BE2C (cell line): ENCODE measurements around the gene WNT2.

ENCODE experiments used
- DNase-seq: peaks from one replicate; pipeline ENCODE4 v3.0.0-alpha.2; 2020
- H3K27me3 ChIP-seq: fragments of 250-450 bp; sonication (Bioruptor Pico); 2 replicates; pipeline ENCODE4 v1.5.1; 2020; ENCODE audit warnings: mild to moderate bottlenecking
- H3K36me3 ChIP-seq: fragments of 250-450 bp; sonication (Bioruptor Pico); 2 replicates; pipeline ENCODE4 v1.5.1; 2020; ENCODE audit warnings: mild to moderate bottlenecking
- H3K4me1 ChIP-seq: fragments of 250-450 bp; sonication (Bioruptor Pico); 2 replicates; pipeline ENCODE4 v1.5.1; 2020
- H3K4me3 ChIP-seq: 2 replicates; pipeline ENCODE4 v1.5.1; 2011; ENCODE audit warnings: low read depth, low read length
- H3K9me3 ChIP-seq: fragments of 250-450 bp; sonication (Bioruptor Pico); 2 replicates; pipeline ENCODE4 v1.5.1; 2020
- TF ChIP-seq, protein P1 (sequence below): IDR thresholded peaks from 2 replicates; pipeline ENCODE4 v1.5.1; 2012; ENCODE audit warnings: mild to moderate bottlenecking, low read depth, low read length

Gene WNT2

DNA sequence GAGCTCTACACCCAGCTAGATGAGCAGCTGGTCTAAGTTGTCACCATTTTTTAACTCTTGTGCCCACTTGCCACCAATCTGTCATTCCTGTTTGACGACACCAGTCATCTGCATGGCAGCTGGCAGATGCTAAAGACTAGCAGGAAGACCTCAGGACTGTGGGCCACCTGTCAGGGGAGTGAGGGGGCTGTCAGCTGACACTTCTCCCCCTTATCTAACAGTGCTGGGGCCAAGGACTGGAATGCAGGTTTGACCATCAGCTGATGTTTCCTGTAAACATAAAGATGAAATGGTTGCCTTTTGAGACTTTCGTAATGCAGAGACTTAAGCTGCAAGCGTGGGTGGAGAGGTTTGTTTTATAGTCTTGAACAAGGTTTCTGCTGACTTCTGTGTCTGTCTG lies 93.5 kb downstream of the WNT2 start:
- Histone ChIP-seq H3K36me3 (no peaks in the 10 kb centered on the region; the same call in 1 of the 2 replicates), H3K4me1 (no peaks in the 10 kb centered on the region), H3K4me3 (no peak overlapping the region), H3K27me3 (no peaks in the 10 kb centered on the region), H3K9me3 (no peaks in the 10 kb centered on the region)
- DNase-seq, result no peak
- TF ChIP-seq, protein P1, sequence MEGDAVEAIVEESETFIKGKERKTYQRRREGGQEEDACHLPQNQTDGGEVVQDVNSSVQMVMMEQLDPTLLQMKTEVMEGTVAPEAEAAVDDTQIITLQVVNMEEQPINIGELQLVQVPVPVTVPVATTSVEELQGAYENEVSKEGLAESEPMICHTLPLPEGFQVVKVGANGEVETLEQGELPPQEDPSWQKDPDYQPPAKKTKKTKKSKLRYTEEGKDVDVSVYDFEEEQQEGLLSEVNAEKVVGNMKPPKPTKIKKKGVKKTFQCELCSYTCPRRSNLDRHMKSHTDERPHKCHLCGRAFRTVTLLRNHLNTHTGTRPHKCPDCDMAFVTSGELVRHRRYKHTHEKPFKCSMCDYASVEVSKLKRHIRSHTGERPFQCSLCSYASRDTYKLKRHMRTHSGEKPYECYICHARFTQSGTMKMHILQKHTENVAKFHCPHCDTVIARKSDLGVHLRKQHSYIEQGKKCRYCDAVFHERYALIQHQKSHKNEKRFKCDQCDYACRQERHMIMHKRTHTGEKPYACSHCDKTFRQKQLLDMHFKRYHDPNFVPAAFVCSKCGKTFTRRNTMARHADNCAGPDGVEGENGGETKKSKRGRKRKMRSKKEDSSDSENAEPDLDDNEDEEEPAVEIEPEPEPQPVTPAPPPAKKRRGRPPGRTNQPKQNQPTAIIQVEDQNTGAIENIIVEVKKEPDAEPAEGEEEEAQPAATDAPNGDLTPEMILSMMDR, result no peak

GRCh38 chr7:117227091-117227490 lies 95.8 kb downstream of the WNT2 start:
- Histone ChIP-seq H3K4me3 (no peak overlapping the region), H3K36me3 (no peaks in the 10 kb centered on the region; the same call in none of the 2 replicates), H3K9me3 (no peaks in the 10 kb centered on the region), H3K27me3 (no peaks in the 10 kb centered on the region), H3K4me1 (no peaks in the 10 kb centered on the region)
- DNase-seq, result no peak
- TF ChIP-seq, protein P1, result no peak

- no peaks in the 10 kb centered on the region for H3K4me1 ChIP-seq
- H3K36me3 ChIP-seq, result no peaks in the 10 kb centered on the region; the same call in none of the 2 replicates
- H3K27me3 ChIP-seq, result no peaks in the 10 kb centered on the region
- H3K9me3 ChIP-seq, result no peaks in the 10 kb centered on the region
- H3K4me3 ChIP-seq, result no peak overlapping the region
- no peak for DNase-seq
- TF ChIP-seq, protein P1, result no peak
Observed at GRCh38 chr7:117225536-117225935, 97.3 kb downstream of the WNT2 start.
